Upper lobe of left lung (tissue), 4 donors: ENCODE data around the gene CCDC77.

ENCODE experiments used
- CTCF ChIP-seq, 6 experiments: fragments of 450-650 bp in 4 of 6; fragments of 200-600 bp in 2 of 6; sonication (generic) in 2 of 6; IDR thresholded peaks; one replicate each; pipeline ENCODE4 v1.5.1; 2016 to 2019; ENCODE audit warnings: antibody characterized with exemption in 6 of 6
- POLR2A ChIP-seq, 4 donors: fragments of 450-650 bp; IDR thresholded peaks; one replicate each; pipeline ENCODE4 v1.5.1; 2016 to 2017; ENCODE audit warnings: antibody characterized with exemption in 4 of 4, mild to moderate bottlenecking in 2 of 4
- POLR2AphosphoS5 ChIP-seq, 2 donors: sonication (generic); formaldehyde crosslinking; IDR thresholded peaks; one replicate each; pipeline ENCODE4 v1.5.1; 2017; ENCODE audit warnings: antibody characterized with exemption in 2 of 2

- TF ChIP-seq POLR2A (IDR thresholded peaks at IDR 0.05) (no peak), CTCF (IDR thresholded peaks at IDR 0.05) (no peak), POLR2AphosphoS5 (IDR thresholded peaks at IDR 0.05) (no peak)
Observed at GRCh38 chr12:490260-490659, 88.8 kb downstream of the CCDC77 start.
